NCI-H2029 (cell line): ENCODE results near the gene PLA2G12B.

Experiments
- DNase-seq: peaks from one replicate; lab custom pipeline; 2025; lab: John Stamatoyannopoulos, UW

PLA2G12B gene

GRCh38 chr10:72890086-72890485 is 64.5 kb downstream of the PLA2G12B start:
- no peak for DNase-seq

- DNase-seq: peak; percentile 64
Measured at GRCh38 chr10:72889391-72889831, 65.2 kb downstream of the PLA2G12B start.

GRCh38 chr10:72888151-72888638 is 66.4 kb downstream of the PLA2G12B start:
- DNase-seq: no peak

- no peak for DNase-seq
Measured at GRCh38 chr10:72887043-72887442, 67.6 kb downstream of the PLA2G12B start.

GRCh38 chr10:72886621-72887020 is 68.0 kb downstream of the PLA2G12B start:
- no peak for DNase-seq

- DNase-seq: no peak
Measured at GRCh38 chr10:72885953-72886352, 68.7 kb downstream of the PLA2G12B start.
